Dedifferentiated amniotic fluid mesenchymal stem cell (primary cell): ENCODE measurements around the gene SIPA1L3.
"Not testable (repeated sequence)": the region's sequence is repeated elsewhere in the genome, so short reads cannot be mapped to it uniquely, and the experiment has no call there.

Experiments used
- DNase-seq: peaks from one replicate; pipeline ENCODE4 v3.0.0-alpha.2; 2016; ENCODE audit errors: extremely low spot score

Gene SIPA1L3

GRCh38 chr19:37907735-37908455 lies 887 bp downstream of the SIPA1L3 start:
- no peak for DNase-seq

- no peak for DNase-seq
Measured at GRCh38 chr19:37909661-37910199, 2.7 kb downstream of the SIPA1L3 start.

- DNase-seq: no peak
Measured at GRCh38 chr19:37914908-37915307, 7.9 kb downstream of the SIPA1L3 start.

- no peak for DNase-seq
Measured at GRCh38 chr19:37920591-37921450, 13.8 kb downstream of the SIPA1L3 start.

GRCh38 chr19:37924573-37924972 lies 17.6 kb downstream of the SIPA1L3 start:
- DNase-seq: not testable (repeated sequence)

- no peak for DNase-seq
Measured at GRCh38 chr19:37925212-37925611, 18.2 kb downstream of the SIPA1L3 start.

GRCh38 chr19:37926255-37926654 lies 19.2 kb downstream of the SIPA1L3 start:
- DNase-seq: no peak

- no peak for DNase-seq
Measured at GRCh38 chr19:37926711-37927110, 19.7 kb downstream of the SIPA1L3 start.

- DNase-seq: no peak
Measured at GRCh38 chr19:37928527-37929286, 21.7 kb downstream of the SIPA1L3 start.

- no peak for DNase-seq
Measured at GRCh38 chr19:37929355-37929923, 22.4 kb downstream of the SIPA1L3 start.

- DNase-seq: no peak
Measured at GRCh38 chr19:37930416-37930815, 23.4 kb downstream of the SIPA1L3 start.

GRCh38 chr19:37931881-37932655 lies 25.1 kb downstream of the SIPA1L3 start:
- no peak for DNase-seq

GRCh38 chr19:37932985-37933936 lies 26.3 kb downstream of the SIPA1L3 start:
- no peak for DNase-seq

GRCh38 chr19:37933937-37934358 lies 26.9 kb downstream of the SIPA1L3 start:
- no peak for DNase-seq

- no peak for DNase-seq
Measured at GRCh38 chr19:37935341-37935740, 28.3 kb downstream of the SIPA1L3 start.

GRCh38 chr19:37936166-37936565 lies 29.2 kb downstream of the SIPA1L3 start:
- DNase-seq: no peak

GRCh38 chr19:37936886-37937285 lies 29.9 kb downstream of the SIPA1L3 start:
- no peak for DNase-seq

GRCh38 chr19:37938353-37938752 lies 31.3 kb downstream of the SIPA1L3 start:
- no peak for DNase-seq

- DNase-seq: no peak
Measured at GRCh38 chr19:37941782-37942515, 34.9 kb downstream of the SIPA1L3 start.
